Measurements from ENCODE around the gene COL11A1.

COL11A1 gene

GRCh38 chr1:102897557-102897956 is 210.8 kb downstream of the COL11A1 start:
- DNase-seq, result no peak

- DNase-seq, result no peak
These were observed 211.6 kb downstream of the COL11A1 start for GRCh38 chr1:102896771-102897170.

GRCh38 chr1:102896286-102896685 is 212.0 kb downstream of the COL11A1 start:
- DNase-seq, result no peak

- no peak for DNase-seq
These were observed 216.3 kb downstream of the COL11A1 start for GRCh38 chr1:102891868-102892625.

GRCh38 chr1:102886638-102887037 is 221.7 kb downstream of the COL11A1 start:
- no peak for DNase-seq

GRCh38 chr1:102884238-102884637 is 224.1 kb downstream of the COL11A1 start:
- DNase-seq, result no peak

- no peak for DNase-seq
These were observed 228.8 kb downstream of the COL11A1 start for GRCh38 chr1:102879439-102879993.

- no peak for DNase-seq
These were observed 232.6 kb downstream of the COL11A1 start for GRCh38 chr1:102875756-102876155.

- DNase-seq, result no peak
These were observed 235.8 kb downstream of the COL11A1 start for GRCh38 chr1:102872526-102872925.

- no peak for DNase-seq
These were observed 236.2 kb downstream of the COL11A1 start for GRCh38 chr1:102872097-102872496.

GRCh38 chr1:102863704-102864103 is 244.6 kb downstream of the COL11A1 start:
- DNase-seq, result no peak

GRCh38 chr1:102861247-102861646 is 247.1 kb downstream of the COL11A1 start:
- no peak for DNase-seq

- DNase-seq, result no peak
These were observed 249.6 kb downstream of the COL11A1 start for GRCh38 chr1:102858695-102859094.

GRCh38 chr1:102857251-102857650 is 251.1 kb downstream of the COL11A1 start:
- DNase-seq, result no peak

GRCh38 chr1:102853701-102854187 is 254.6 kb downstream of the COL11A1 start:
- DNase-seq, result no peak

GRCh38 chr1:102853136-102853535 is 255.2 kb downstream of the COL11A1 start:
- no peak for DNase-seq

- DNase-seq, result no peak
These were observed 255.7 kb downstream of the COL11A1 start for GRCh38 chr1:102852613-102853012.

GRCh38 chr1:102851616-102852015 is 256.7 kb downstream of the COL11A1 start:
- DNase-seq, result no peak

GRCh38 chr1:102842606-102843005 is 265.7 kb downstream of the COL11A1 start:
- no peak for DNase-seq

- no peak for DNase-seq
These were observed 267.6 kb downstream of the COL11A1 start for GRCh38 chr1:102840741-102841140.

GRCh38 chr1:102838016-102838415 is 270.3 kb downstream of the COL11A1 start:
- no peak for DNase-seq

- no peak for DNase-seq
These were observed 270.8 kb downstream of the COL11A1 start for GRCh38 chr1:102837551-102837950.

- no peak for DNase-seq
These were observed 271.3 kb downstream of the COL11A1 start for GRCh38 chr1:102836991-102837390.

GRCh38 chr1:102834688-102835320 is 273.5 kb downstream of the COL11A1 start:
- no peak for DNase-seq
